HFF-Myc (cell line): ENCODE results near the gene ESYT2.

Experiments used
- DNase-seq: peaks from one replicate; pipeline ENCODE4 v3.0.0-alpha.2; 2011; ENCODE audit warnings: low read depth; ENCODE audit errors: extremely low read depth
- H3K4me3 ChIP-seq: replicated peaks from 2 replicates; pipeline ENCODE4 v1.5.1; 2011; ENCODE audit warnings: low read depth, mild to moderate bottlenecking, control low read depth, low read length
- CTCF ChIP-seq: IDR thresholded peaks from 2 replicates; pipeline ENCODE4 v1.5.1; 2012; ENCODE audit warnings: mild to moderate bottlenecking, low read depth, low read length, control low read depth; ENCODE audit errors: missing control alignments

The ESYT2 gene

GRCh38 chr7:158733220-158733519, 96.1 kb downstream of the ESYT2 start:
- DNase-seq: no peak
- no peak for TF ChIP-seq CTCF
- no peak overlapping the region for H3K4me3 ChIP-seq

- H3K4me3 ChIP-seq: no peak overlapping the region
- no peak for TF ChIP-seq CTCF
- DNase-seq: no peak
These were observed 96.7 kb downstream of the ESYT2 start for GRCh38 chr7:158732494-158733219.

DNA sequence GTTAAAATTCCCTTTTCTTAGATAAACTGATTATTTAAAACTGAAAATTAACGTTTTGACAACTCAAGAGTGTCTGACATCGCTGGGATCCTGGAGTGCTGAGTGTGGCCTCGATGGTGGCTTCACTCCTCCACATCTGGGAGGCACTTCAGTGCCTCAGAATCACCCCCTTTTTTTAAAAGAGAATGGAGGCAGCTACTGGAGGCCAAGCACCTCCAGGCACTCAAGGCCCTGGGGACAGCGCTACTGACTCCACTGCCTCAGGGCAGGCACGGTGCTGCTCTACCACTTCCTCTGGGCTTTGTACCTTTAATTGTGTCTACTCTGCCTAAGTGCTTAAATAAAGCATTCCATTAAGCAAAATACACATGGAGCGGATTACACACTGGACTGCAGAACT, 97.5 kb downstream of the ESYT2 start:
- TF ChIP-seq CTCF: no peak
- H3K4me3 ChIP-seq: no peak overlapping the region
- DNase-seq: no peak

- DNase-seq: no peak
- TF ChIP-seq CTCF: no peak
- no peak overlapping the region for H3K4me3 ChIP-seq
These were observed 98.6 kb downstream of the ESYT2 start for GRCh38 chr7:158730383-158731346.

- no peak for TF ChIP-seq CTCF
- H3K4me3 ChIP-seq: no peak overlapping the region
- no peak for DNase-seq
These were observed 99.5 kb downstream of the ESYT2 start for GRCh38 chr7:158729646-158730382.

- H3K4me3 ChIP-seq: no peak overlapping the region
- DNase-seq: no peak
- no peak for TF ChIP-seq CTCF
These were observed 100.2 kb downstream of the ESYT2 start for GRCh38 chr7:158728911-158729645.
